GM19328 (cell line): Measurements from ENCODE around the gene HHAT.

Source experiments
- ATAC-seq: cut with Tn5 transposase; IDR thresholded peaks from one replicate; pipeline ENCODE4 v1.9.1; 2021; ENCODE audit warnings: mild to moderate bottlenecking, moderate library complexity; ENCODE audit not compliant: unreplicated experiment

HHAT gene

GRCh38 chr1:210674151-210674550, 345.4 kb downstream of the HHAT start:
- ATAC-seq: no peak

GRCh38 chr1:210676539-210676938, 347.8 kb downstream of the HHAT start:
- ATAC-seq: no peak

GRCh38 chr1:210677533-210677932, 348.8 kb downstream of the HHAT start:
- ATAC-seq: no peak

GRCh38 chr1:210678306-210678705, 349.6 kb downstream of the HHAT start:
- ATAC-seq: no peak

- ATAC-seq: no peak
Measured at GRCh38 chr1:210681158-210681557, 352.5 kb downstream of the HHAT start.

- ATAC-seq: no peak
Measured at GRCh38 chr1:210683403-210684047, 354.8 kb downstream of the HHAT start.

GRCh38 chr1:210684466-210685294, 356.0 kb downstream of the HHAT start:
- peak; percentile 82 for ATAC-seq

GRCh38 chr1:210685295-210685650, 356.6 kb downstream of the HHAT start:
- no peak for ATAC-seq

- ATAC-seq: no peak
Measured at GRCh38 chr1:210686841-210687240, 358.1 kb downstream of the HHAT start.

- no peak for ATAC-seq
Measured at GRCh38 chr1:210687582-210688279, 359.0 kb downstream of the HHAT start.

GRCh38 chr1:210688512-210689234, 360.0 kb downstream of the HHAT start:
- no peak for ATAC-seq

GRCh38 chr1:210689826-210690225, 361.1 kb downstream of the HHAT start:
- ATAC-seq: no peak

GRCh38 chr1:210690236-210690635, 361.5 kb downstream of the HHAT start:
- ATAC-seq: no peak

- ATAC-seq: no peak
Measured at GRCh38 chr1:210691039-210691610, 362.4 kb downstream of the HHAT start.

- ATAC-seq: no peak
Measured at GRCh38 chr1:210692796-210693195, 364.1 kb downstream of the HHAT start.

GRCh38 chr1:210695026-210695425, 366.3 kb downstream of the HHAT start:
- ATAC-seq: no peak

GRCh38 chr1:210696709-210697108, 368.0 kb downstream of the HHAT start:
- ATAC-seq: peak; percentile 90

GRCh38 chr1:210697185-210697584, 368.5 kb downstream of the HHAT start:
- ATAC-seq: no peak

GRCh38 chr1:210698661-210699060, 370.0 kb downstream of the HHAT start:
- ATAC-seq: no peak

- ATAC-seq: no peak
Measured at GRCh38 chr1:210700083-210700482, 371.4 kb downstream of the HHAT start.

GRCh38 chr1:210700511-210700910, 371.8 kb downstream of the HHAT start:
- no peak for ATAC-seq
